C4-2B (cell line): ENCODE measurements around the gene ILKAP.

Experiments
- H3K27ac ChIP-seq: fragments of 450-650 bp; 2 replicates; pipeline ENCODE4 v1.5.1; 2017
- ZFX ChIP-seq: fragments of 450-650 bp; IDR thresholded peaks from 2 replicates; pipeline ENCODE4 v1.6.1; 2017
- TF ChIP-seq, protein P1 (sequence below): fragments of 450-650 bp; conservative IDR thresholded peaks from 2 replicates; pipeline ENCODE4 v1.5.1; 2017; ENCODE audit warnings: mild to moderate bottlenecking

ILKAP gene

DNA sequence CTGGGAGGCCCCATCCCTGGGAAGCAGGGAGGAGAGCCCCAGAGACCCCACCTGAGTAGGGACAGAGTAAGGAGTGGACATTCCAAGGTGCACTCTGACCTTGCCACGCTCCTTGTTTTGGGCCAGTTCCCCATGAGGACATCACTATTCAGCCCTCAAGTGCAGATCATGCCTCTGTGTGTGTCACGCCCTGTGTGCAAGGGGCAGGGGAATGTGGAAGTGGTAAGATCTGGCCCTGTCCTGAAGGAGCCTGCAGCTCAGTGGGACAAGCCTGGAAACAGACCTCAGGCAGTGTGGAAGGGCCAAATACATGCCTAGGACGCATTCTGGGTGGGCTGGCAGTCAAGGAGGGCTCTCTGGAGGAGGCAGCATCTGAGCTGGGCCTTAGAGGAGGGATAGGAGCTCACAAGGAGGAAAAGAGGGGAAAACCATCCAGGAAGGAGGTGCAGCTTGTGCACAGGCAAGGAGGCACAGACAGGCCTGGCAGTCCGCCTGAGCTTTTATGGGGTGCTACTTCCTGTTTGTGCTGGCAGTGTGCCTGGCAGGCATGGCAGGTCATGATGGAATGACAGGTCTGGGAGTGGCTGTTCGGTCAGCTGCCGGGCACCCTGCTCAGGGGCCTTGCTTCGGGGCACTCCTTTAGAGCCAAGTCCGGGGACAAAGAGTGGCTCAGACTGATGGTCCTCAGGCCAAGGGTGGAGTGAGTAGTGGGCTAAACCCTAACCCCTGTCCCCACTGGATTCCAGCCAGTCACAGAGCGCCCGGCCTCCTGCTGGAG, 61.8 kb downstream of the ILKAP start:
- H3K27ac ChIP-seq: peak overlapping the region; percentile 46
- TF ChIP-seq, protein P1, sequence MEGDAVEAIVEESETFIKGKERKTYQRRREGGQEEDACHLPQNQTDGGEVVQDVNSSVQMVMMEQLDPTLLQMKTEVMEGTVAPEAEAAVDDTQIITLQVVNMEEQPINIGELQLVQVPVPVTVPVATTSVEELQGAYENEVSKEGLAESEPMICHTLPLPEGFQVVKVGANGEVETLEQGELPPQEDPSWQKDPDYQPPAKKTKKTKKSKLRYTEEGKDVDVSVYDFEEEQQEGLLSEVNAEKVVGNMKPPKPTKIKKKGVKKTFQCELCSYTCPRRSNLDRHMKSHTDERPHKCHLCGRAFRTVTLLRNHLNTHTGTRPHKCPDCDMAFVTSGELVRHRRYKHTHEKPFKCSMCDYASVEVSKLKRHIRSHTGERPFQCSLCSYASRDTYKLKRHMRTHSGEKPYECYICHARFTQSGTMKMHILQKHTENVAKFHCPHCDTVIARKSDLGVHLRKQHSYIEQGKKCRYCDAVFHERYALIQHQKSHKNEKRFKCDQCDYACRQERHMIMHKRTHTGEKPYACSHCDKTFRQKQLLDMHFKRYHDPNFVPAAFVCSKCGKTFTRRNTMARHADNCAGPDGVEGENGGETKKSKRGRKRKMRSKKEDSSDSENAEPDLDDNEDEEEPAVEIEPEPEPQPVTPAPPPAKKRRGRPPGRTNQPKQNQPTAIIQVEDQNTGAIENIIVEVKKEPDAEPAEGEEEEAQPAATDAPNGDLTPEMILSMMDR: no peak
- TF ChIP-seq ZFX: no peak

DNA sequence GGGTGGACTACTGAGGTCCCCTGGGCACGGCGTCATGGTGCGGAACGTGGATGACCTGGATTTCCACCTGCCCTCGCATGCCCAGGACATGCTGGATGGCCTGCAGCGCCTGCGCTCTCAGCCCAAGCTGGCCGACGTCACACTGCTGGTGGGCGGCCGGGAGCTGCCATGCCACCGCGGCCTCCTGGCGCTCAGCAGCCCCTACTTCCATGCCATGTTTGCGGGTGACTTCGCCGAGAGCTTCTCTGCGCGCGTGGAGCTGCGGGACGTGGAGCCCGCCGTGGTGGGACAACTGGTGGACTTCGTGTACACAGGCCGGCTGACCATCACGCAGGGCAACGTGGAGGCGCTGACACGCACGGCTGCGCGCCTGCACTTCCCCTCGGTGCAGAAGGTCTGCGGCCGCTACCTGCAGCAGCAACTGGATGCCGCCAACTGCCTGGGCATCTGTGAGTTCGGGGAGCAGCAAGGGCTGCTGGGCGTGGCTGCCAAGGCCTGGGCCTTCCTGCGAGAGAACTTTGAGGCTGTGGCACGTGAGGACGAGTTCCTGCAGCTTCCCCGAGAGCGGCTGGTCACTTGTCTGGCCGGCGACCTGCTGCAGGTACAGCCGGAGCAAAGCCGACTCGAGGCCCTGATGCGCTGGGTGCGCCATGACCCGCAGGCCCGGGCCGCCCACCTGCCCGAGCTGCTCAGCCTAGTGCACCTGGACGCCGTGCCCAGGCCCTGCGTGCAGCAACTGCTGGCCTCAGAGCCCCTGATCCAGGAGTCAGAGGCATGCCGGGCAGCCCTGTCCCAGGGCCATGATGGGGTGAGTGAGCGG, 62.6 kb downstream of the ILKAP start:
- TF ChIP-seq, protein P1: no peak
- TF ChIP-seq ZFX: no peak
- peak overlapping the region; percentile 46 for H3K27ac ChIP-seq

DNA sequence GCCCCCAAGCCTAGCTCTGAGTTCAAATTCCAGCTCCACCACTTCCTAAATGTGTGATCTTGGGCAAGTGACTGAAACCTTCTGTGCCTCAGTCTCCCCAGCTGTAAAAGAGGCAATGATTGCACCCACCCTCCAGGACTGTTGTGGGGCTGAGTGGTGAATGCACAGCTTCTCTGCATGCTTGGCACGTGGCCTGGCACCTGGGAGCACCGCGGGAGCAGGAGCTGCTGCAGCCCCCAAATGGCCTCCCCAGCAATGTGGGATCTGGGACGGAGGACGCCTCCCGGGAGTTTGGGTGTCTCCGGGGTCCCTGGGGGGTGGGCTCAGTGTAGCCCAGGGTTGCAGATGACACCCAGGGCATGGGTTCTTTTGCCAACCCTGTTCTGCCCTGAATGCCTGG, 63.5 kb downstream of the ILKAP start:
- TF ChIP-seq, protein P1: no peak
- no peak for TF ChIP-seq ZFX
- no peak overlapping the region for H3K27ac ChIP-seq

DNA sequence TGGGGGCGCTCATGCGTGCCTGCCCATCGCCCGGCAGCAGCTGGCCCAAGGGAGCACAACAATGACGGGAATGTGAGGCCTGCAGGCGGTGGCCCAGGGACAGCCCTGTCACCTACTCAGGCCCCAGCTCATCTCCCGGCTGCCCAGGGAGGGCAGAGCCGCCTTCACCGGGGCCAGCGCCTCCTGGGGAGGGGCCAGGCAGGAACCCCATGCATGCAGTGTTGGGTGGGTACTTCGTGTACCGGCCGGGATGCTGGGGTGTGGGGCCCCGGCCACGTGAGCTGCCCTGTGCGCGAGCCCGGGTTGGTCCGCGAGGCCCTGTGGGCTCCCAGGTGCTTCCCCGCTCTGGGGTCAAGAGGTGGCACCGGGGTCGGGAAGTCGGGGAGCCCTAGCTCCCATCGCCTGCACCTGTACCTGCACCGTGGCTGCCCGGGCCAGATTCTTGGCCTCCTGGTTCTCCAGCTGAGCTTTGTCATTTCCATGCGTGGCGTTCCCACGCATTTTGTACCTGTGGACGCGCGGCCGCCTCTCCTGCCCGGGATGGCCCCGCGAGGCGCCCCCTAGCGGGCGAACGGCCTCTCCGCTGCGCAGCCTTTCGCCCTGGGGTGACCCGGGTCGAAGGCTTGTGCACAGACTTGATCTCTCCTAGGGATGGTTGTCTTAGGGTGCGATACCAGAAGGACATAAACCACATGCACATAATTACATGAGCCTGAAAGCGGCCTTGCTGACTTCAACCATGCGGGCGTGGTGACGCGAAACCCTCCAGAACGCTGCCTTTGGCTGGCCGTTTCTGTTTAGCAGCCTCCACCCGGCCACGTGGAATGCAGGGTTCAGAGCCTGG, 64.1 kb downstream of the ILKAP start:
- TF ChIP-seq ZFX: no peak
- TF ChIP-seq, protein P1: peak; percentile 72

DNA sequence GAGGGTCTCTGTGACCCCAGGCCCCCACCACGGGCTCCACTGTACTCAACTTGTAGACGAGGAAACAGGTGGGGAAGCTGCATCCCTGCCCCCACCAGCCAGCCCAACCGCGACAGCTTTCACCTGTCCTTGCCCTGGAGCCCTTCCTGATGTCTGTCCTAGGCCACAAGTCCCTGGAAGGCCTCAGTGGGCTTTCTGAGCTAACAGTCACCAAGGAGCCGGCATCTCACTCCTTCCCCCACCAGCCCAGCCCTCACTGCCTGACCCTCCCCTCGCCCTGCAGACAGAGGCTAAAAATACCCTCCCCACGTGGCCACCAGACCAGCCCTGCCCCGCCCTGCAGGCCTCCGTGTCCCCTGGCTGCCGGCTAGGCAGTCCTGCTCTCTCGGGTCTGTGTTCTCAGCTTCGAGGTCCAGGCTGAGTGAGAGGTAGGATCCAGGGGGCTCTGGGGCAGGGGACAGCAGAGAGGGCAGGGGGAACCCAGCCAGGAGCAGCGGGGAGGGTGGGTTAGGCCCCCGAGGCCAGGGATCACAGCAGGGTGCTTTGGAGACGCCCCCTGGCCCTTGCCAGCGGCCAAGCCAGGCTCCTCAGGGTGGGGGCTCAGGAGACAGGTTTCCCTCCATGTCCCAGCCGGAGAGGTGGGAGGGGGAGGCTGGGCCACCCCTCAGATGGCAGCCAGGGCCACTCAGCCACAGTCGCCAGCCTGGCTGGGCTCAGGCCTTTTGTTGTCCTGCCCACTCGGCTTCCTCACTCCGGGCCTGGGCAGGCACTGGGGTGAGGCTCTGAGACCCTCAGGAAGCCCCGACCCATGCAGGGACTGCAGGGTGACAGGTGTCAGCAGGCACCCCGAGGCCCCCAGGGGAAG, 64.9 kb downstream of the ILKAP start, which contains the start of gene KLHL30:
TSS of gene KLHL30 (plus strand) at position 338 of the 865 bp plus-strand sequence. CDS start 2,087 bp downstream, outside the sequence.
- H3K27ac ChIP-seq: no peak within 1 kb of the TSS
- no peak for TF ChIP-seq ZFX
- TF ChIP-seq, protein P1: no peak

More for the DNA sequence above, 64.1 kb downstream of the ILKAP start:
- no peak overlapping the region for H3K27ac ChIP-seq

- TF ChIP-seq, protein P1: no peak
- TF ChIP-seq ZFX: no peak
- no peak overlapping the region for H3K27ac ChIP-seq
Measured at GRCh38 chr2:238137885-238138284, 65.6 kb downstream of the ILKAP start.
